ENCODE data around the gene S100Z. TPM values are rescaled to one million over a fixed set of nuclear protein-coding genes. Genes with fewer than 3 reads are reported as not detected.

S100Z gene
- total RNA-seq, 1 donor = not detected

DNA sequence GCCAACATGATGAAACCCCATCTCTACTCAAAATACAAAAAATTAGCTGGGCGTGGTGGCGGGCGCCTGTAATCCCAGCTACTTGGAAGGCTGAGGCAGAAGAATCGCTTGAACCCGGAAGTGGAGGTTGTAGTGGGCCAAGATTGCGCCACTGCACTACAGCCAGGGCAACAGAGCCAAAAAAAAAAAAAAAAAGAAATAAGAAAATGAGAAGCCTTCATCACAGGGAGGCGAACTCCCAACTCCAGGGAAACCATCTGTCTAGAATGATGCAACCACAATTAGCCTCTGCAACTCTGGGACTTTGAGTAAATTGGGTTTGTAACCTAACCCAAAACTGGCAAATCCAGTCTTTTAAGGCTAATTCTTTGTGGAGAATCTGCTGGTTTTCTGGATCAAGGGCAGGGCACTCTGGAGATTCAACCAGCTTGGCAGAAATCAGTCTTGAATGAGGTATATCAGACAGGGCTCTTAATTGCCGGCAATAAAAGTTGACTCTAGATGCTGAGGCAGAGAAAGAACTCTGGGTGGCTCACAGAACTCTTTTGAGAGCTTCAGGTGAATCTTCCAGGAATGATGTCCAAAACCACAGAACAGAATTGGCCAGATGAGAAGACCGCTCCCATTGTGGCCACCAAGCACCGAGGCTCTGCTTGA lies 9.9 kb downstream of the S100Z start:
- H3K4me3 ChIP-seq (ENCODE audit: low read depth, low read length) = no peak overlapping the region
- TF ChIP-seq, protein P1, sequence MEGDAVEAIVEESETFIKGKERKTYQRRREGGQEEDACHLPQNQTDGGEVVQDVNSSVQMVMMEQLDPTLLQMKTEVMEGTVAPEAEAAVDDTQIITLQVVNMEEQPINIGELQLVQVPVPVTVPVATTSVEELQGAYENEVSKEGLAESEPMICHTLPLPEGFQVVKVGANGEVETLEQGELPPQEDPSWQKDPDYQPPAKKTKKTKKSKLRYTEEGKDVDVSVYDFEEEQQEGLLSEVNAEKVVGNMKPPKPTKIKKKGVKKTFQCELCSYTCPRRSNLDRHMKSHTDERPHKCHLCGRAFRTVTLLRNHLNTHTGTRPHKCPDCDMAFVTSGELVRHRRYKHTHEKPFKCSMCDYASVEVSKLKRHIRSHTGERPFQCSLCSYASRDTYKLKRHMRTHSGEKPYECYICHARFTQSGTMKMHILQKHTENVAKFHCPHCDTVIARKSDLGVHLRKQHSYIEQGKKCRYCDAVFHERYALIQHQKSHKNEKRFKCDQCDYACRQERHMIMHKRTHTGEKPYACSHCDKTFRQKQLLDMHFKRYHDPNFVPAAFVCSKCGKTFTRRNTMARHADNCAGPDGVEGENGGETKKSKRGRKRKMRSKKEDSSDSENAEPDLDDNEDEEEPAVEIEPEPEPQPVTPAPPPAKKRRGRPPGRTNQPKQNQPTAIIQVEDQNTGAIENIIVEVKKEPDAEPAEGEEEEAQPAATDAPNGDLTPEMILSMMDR (IDR thresholded peaks at IDR 0.05; ENCODE audit: insufficient read depth, low read depth, low read length) = no peak
- no peak for DNase-seq (ENCODE audit: low read depth)

DNA sequence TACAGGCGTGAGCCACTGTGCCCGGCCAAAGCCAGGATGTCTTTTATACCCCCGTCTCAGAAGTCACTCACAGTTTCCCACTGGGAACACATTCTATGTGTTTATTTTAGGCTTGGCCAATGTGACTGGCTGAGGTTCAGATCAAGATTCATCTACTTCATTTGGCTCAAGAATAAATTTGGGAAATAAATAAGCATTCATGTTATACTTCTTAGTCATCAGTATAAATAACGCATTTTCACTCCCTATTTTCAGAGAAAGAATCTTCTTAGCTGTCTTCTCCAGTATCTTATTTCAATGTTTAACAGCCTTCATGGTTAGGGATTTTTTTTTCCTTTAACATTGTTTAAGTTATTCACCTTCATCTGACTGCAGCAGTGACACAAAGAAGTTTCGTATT lies 11.8 kb downstream of the S100Z start:
- no peak overlapping the region for H3K4me3 ChIP-seq (ENCODE audit: low read depth, low read length)
- peak; percentile 39 for DNase-seq (ENCODE audit: low read depth)
- TF ChIP-seq, protein P1 (IDR thresholded peaks at IDR 0.05; ENCODE audit: insufficient read depth, low read depth, low read length) = no peak

DNA sequence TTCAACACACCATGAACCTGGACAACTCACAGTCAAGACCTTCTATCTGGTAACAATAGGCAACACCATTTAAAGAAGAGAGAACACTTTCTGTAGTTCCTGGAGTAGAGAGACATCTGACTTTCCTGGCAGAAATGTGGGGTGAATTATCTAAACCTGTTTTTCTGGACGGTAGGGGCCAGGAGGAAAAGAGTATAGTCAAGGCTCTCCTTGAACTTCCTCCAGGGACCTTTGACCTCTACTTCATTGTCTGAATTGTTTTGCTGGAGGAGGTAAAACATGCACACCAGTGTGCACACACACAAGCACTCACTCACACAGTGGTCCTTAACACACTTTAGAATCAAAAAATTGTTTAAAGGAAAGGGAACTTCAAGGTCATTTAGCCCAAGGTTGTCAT lies 13.2 kb downstream of the S100Z start:
- no peak overlapping the region for H3K4me3 ChIP-seq (ENCODE audit: low read depth, low read length)
- DNase-seq (ENCODE audit: low read depth) = no peak
- TF ChIP-seq, protein P1 (IDR thresholded peaks at IDR 0.05; ENCODE audit: insufficient read depth, low read depth, low read length) = no peak

DNA sequence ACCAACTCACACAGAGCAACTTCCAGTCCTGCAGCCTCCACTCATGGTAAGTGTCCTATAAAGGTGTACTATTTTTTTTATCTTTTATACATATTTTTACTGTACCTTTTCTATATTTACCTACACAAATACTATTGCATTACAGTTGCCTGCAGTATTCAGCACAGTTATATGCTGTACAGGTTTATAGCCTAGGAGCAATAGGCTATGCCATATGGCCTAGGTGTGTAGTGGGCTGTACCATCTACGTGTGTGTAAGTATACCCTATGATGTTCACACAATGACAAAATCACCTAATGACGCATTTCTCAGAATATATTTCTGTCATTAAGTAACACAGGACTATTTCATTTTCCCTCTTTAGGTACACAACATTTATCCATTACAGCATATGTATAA lies 16.7 kb downstream of the S100Z start:
- DNase-seq (ENCODE audit: low read depth) = no peak
- TF ChIP-seq, protein P1 (IDR thresholded peaks at IDR 0.05; ENCODE audit: insufficient read depth, low read depth, low read length) = no peak
- H3K4me3 ChIP-seq (ENCODE audit: low read depth, low read length) = no peak overlapping the region

DNA sequence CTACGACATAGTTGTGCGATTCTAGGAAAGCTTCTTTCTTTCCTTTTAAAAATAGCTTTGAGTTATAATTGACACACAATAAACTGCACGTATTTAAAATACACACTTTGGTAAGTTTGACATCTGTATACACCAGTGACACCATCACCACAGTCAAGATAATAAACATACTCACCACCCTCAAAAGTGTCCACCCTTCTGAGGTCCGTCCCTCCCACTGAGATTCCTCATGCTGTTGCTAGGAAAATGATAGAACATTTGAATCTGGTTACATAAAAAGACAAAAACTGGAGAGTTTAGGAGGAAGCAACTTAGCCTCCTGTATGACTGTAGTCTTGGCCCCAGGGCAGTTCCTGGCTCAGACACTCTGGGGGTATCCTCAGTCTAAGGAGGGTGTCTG lies 17.2 kb downstream of the S100Z start:
- H3K4me3 ChIP-seq (ENCODE audit: low read depth, low read length) = no peak overlapping the region
- TF ChIP-seq, protein P1 (IDR thresholded peaks at IDR 0.05; ENCODE audit: insufficient read depth, low read depth, low read length) = no peak
- no peak for DNase-seq (ENCODE audit: low read depth)

DNA sequence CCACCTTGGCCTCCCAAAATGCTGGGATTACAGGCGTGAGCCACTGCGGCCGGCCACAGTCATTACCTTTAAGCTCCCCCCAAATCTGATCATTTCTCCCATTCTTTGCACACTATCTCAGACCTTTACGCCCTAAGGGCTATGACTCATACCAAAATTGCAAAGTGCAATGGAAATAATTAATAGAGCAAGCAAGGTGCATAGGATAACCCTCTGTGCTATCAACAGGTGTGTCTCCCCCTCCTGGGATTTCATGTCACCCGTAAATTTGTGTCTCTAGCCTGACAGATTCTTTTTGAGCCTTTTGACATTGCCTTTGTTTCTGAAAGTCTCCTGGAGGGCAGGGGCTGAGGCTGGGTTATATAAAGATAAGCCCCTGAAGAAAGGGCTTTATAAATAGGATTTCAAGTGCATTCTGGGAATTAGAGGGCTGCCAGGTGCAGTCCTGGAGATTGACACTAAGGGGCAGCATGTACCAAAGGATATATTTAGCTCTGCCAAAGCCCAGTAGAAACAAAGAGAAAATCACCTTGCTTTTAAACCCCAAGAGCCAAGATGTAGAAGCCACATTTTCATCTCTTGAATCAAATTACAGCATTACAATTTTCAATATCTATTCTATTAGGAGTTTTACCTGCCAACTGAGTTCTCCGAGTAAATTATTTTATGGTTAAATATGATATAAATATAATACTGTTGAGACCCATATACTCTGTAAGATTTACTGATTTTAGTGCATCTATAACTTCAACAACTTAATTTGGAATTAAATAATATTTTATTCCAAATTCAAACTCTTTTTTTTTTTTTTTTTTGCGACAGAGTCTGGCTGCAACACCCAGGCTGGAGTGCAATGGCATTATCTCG lies 18.2 kb downstream of the S100Z start:
- no peak overlapping the region for H3K4me3 ChIP-seq (ENCODE audit: low read depth, low read length)
- TF ChIP-seq, protein P1 (IDR thresholded peaks at IDR 0.05; ENCODE audit: insufficient read depth, low read depth, low read length) = peak; percentile 77
- DNase-seq (ENCODE audit: low read depth) = peak; percentile 70

Data from fibroblast of villous mesenchyme (primary cell).